HCT116 (cell line): Measurements from ENCODE around the gene PLCB3.

ENCODE experiments used
- EZH2 ChIP-seq: fragments of 200-600 bp; sonication (generic); IDR thresholded peaks from 2 replicates; pipeline ENCODE4 v1.6.1; 2017; ENCODE audit warnings: antibody characterized with exemption, mixed run types
- EZH2phosphoT487 ChIP-seq: fragments of 200-600 bp; IDR thresholded peaks from 2 replicates; pipeline ENCODE4 v1.6.1; 2018; ENCODE audit warnings: antibody characterized with exemption, borderline replicate concordance
- JUND ChIP-seq: IDR thresholded peaks from 2 replicates; pipeline ENCODE4 v1.6.1; 2012
- POLR2A ChIP-seq: IDR thresholded peaks from 2 replicates; pipeline ENCODE4 v1.7.0; 2011; ENCODE audit warnings: borderline replicate concordance; ENCODE audit not compliant: insufficient read depth, insufficient read length; ENCODE audit errors: extremely low read depth
- POLR2AphosphoS5 ChIP-seq: IDR thresholded peaks from 2 replicates; pipeline ENCODE4 v1.6.1; 2011; ENCODE audit warnings: mild to moderate bottlenecking, low read depth, low read length, moderate library complexity
- RAD21 ChIP-seq: IDR thresholded peaks from 2 replicates; pipeline ENCODE4 v1.6.1; 2012; ENCODE audit warnings: low read depth, mild to moderate bottlenecking
- SIN3A ChIP-seq: IDR thresholded peaks from 2 replicates; pipeline ENCODE4 v1.6.1; 2012; ENCODE audit warnings: low read depth
- SP1 ChIP-seq: IDR thresholded peaks from 2 replicates; pipeline ENCODE4 v1.6.1; 2012; ENCODE audit warnings: low read depth
- TCF7L2 ChIP-seq: IDR thresholded peaks from 2 replicates; pipeline ENCODE4 v1.7.0; 2011; ENCODE audit warnings: borderline replicate concordance, inconsistent platforms; ENCODE audit not compliant: insufficient read depth, insufficient read length; ENCODE audit errors: extremely low read depth
- ZFX ChIP-seq: fragments of 450-650 bp; IDR thresholded peaks from 2 replicates; pipeline ENCODE4 v1.6.1; 2017
- ZNF274 ChIP-seq: fragments of 200-500 bp; sonication (Bioruptor generic); IDR thresholded peaks from 2 replicates; pipeline ENCODE4 v1.6.1; 2014; ENCODE audit warnings: mild to moderate bottlenecking, low read depth, low read length, inconsistent platforms
- TF ChIP-seq, protein P1 (sequence below), 3 experiments: fragments of 200-600 bp in 1 of 3; sonication (generic) in 1 of 3; IDR thresholded peaks in 2 of 3; conservative IDR thresholded peaks in 1 of 3; 2 replicates each; pipeline ENCODE4 v1.5.1; 2012 to 2017; ENCODE audit warnings: low read depth in 2 of 3, low read length in 2 of 3, antibody characterized with exemption in 1 of 3, borderline replicate concordance in 1 of 3, control low read depth in 1 of 3, mild to moderate bottlenecking in 1 of 3, mixed read lengths in 1 of 3, mixed run types in 1 of 3, moderate library complexity in 1 of 3; ENCODE audit not compliant: insufficient read depth in 1 of 3
- TF ChIP-seq, protein P2 (sequence below): IDR thresholded peaks from 2 replicates; pipeline ENCODE4 v1.6.1; 2012

DNA sequence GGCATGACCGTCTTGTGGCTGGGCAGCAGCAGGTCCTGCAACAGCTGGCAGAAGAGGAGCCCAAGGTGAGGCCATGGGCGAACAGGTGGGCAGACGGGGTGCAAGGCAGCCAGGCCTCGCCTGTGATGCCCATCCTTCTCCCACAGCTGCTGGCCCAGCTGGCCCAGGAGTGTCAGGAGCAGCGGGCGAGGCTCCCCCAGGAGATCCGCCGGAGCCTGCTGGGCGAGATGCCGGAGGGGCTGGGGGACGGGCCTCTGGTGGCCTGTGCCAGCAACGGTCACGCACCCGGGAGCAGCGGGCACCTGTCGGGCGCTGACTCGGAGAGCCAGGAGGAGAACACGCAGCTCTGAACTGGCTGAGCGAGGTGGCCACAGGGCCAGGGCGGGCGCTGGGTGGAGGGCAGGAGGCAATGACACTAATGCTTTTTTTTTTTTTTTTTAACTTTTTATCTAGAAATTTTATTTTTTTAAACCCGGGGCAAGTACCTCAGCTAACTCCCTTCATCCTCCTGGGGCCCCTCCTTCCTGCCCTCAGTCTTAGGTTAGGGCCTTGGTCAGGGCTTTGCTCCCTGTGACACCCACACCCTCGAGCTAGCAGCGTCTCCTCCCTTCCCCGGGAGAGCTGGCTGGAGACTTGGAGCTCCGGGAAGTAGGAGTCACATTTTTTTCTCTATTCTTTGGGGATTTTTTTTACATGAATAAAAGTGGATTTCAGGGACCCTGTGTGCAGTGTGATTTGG lies 16.0 kb downstream of the PLCB3 start:
- TF ChIP-seq, protein P1, sequence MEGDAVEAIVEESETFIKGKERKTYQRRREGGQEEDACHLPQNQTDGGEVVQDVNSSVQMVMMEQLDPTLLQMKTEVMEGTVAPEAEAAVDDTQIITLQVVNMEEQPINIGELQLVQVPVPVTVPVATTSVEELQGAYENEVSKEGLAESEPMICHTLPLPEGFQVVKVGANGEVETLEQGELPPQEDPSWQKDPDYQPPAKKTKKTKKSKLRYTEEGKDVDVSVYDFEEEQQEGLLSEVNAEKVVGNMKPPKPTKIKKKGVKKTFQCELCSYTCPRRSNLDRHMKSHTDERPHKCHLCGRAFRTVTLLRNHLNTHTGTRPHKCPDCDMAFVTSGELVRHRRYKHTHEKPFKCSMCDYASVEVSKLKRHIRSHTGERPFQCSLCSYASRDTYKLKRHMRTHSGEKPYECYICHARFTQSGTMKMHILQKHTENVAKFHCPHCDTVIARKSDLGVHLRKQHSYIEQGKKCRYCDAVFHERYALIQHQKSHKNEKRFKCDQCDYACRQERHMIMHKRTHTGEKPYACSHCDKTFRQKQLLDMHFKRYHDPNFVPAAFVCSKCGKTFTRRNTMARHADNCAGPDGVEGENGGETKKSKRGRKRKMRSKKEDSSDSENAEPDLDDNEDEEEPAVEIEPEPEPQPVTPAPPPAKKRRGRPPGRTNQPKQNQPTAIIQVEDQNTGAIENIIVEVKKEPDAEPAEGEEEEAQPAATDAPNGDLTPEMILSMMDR (IDR thresholded peaks at IDR 0.05 in 2 of 3, conservative IDR thresholded peaks at IDR 0.05 in 1 of 3; ENCODE audit: borderline replicate concordance in 1 of 3, insufficient read depth in 1 of 3, low read depth in 2 of 3, low read length in 2 of 3), result no peak
- TF ChIP-seq JUND, result no peak
- no peak for TF ChIP-seq RAD21
- TF ChIP-seq ZFX, result no peak
- no peak for TF ChIP-seq SP1
- TF ChIP-seq, protein P2, sequence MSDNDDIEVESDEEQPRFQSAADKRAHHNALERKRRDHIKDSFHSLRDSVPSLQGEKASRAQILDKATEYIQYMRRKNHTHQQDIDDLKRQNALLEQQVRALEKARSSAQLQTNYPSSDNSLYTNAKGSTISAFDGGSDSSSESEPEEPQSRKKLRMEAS, result no peak
- TF ChIP-seq EZH2, result no peak
- no peak for TF ChIP-seq EZH2phosphoT487
- TF ChIP-seq POLR2AphosphoS5, result no peak
- no peak for TF ChIP-seq POLR2A
- no peak for TF ChIP-seq SIN3A
- no peak for TF ChIP-seq ZNF274
- TF ChIP-seq TCF7L2, result no peak
